Activated CD4-positive, alpha-beta memory T cell treated with anti-CD3 and anti-CD28 coated beads for 36 hours (primary cell): ENCODE data around the gene SPON2. TPM values are rescaled to one million over a fixed set of nuclear protein-coding genes. Genes with fewer than 3 reads are reported as not detected.

Source experiments
- CTCF ChIA-PET: fragments of 350-600 bp; sonication (Branson Sonifier 250); formaldehyde crosslinking; loops from one replicate; lab custom pipeline; 2021; ENCODE audit warnings: antibody characterized with exemption, inconsistent platforms; lab: Charles Lee
- POLR2A ChIA-PET: fragments of 350-600 bp; sonication (Branson Sonifier 250); formaldehyde crosslinking; loops from one replicate; lab custom pipeline; 2021; ENCODE audit warnings: antibody characterized with exemption; lab: Charles Lee
- DNase-seq: peaks from one replicate; pipeline ENCODE4 v3.0.0-alpha.2; 2020
- H3K27ac Mint-ChIP-seq: one replicate; pipeline ENCODE4 v1.8.0; 2021; ENCODE audit warnings: mixed read lengths
- H3K27me3 Mint-ChIP-seq: one replicate; pipeline ENCODE4 v1.8.0; 2021; ENCODE audit warnings: mixed read lengths
- H3K36me3 Mint-ChIP-seq: one replicate; pipeline ENCODE4 v1.8.0; 2021; ENCODE audit warnings: mixed read lengths
- H3K4me1 Mint-ChIP-seq: one replicate; pipeline ENCODE4 v1.8.0; 2021; ENCODE audit warnings: low read depth, mixed read lengths
- H3K4me3 Mint-ChIP-seq: one replicate; pipeline ENCODE4 v1.8.0; 2021; ENCODE audit warnings: mild to moderate bottlenecking, mixed read lengths
- H3K9me3 Mint-ChIP-seq: one replicate; pipeline ENCODE4 v1.8.0; 2021; ENCODE audit warnings: mixed read lengths
- intact Hi-C: fragments of 100-400 bp; cut with micrococcal nuclease; formaldehyde crosslinking; loops from one replicate; pipeline ENCODE4 v1.15.1; 2023
- total RNA-seq, 2 experiments: library from RNA; stranded (reverse); gene quantifications; one replicate each; pipeline ENCODE4 v1.2.3, GENCODE V29; 2021

The SPON2 gene
- total RNA-seq, 2 experiments from 2014 or later: 9.0 to 9.5 TPM

GRCh38 chr4:1192091-1192492 lies 19.7 kb upstream of the SPON2 start:
- H3K4me1 Mint-ChIP-seq: peaks cover 5% of the 10 kb centered on the region
- POLR2A ChIA-PET: interaction anchor here (0.7 kb wide), 1 partner anchor 11 kb away, joined by 3 read pairs; no protein-coding TSS in a partner anchor
- DNase-seq: peak; percentile 5
- CTCF ChIA-PET: interaction anchor here (1.3 to 1.7 kb wide), 2 partner anchors 24 to 76 kb away, joined by 4 to 9 read pairs; no protein-coding TSS in a partner anchor
- H3K27ac Mint-ChIP-seq: no peak overlapping the region
- no peaks in the 10 kb centered on the region for H3K9me3 Mint-ChIP-seq
- intact Hi-C loops: no loop called here
- no peaks in the 10 kb centered on the region for H3K27me3 Mint-ChIP-seq
- no peak overlapping the region for H3K4me3 Mint-ChIP-seq
- H3K36me3 Mint-ChIP-seq: no peaks in the 10 kb centered on the region

GRCh38 chr4:1191621-1192020 lies 19.2 kb upstream of the SPON2 start:
- Mint-ChIP-seq H3K27ac (no peak overlapping the region), H3K4me3 (no peak overlapping the region), H3K27me3 (no peaks in the 10 kb centered on the region), H3K36me3 (no peaks in the 10 kb centered on the region), H3K9me3 (no peaks in the 10 kb centered on the region), H3K4me1 (peaks cover 8% of the 10 kb centered on the region)
- CTCF ChIA-PET: interaction anchor here (1.3 to 1.7 kb wide), 2 partner anchors 24 to 77 kb away, joined by 4 to 9 read pairs; no protein-coding TSS in a partner anchor
- POLR2A ChIA-PET: interaction anchor here (0.7 kb wide), 1 partner anchor 12 kb away, joined by 3 read pairs; no protein-coding TSS in a partner anchor
- DNase-seq: peak; percentile 6
- intact Hi-C loops: no loop called here

- Mint-ChIP-seq H3K36me3 (peaks cover 4% of the 10 kb centered on the region), H3K4me3 (no peak overlapping the region), H3K27me3 (peaks cover 3% of the 10 kb centered on the region), H3K4me1 (peaks cover 15% of the 10 kb centered on the region), H3K9me3 (peaks cover 5% of the 10 kb centered on the region), H3K27ac (no peak overlapping the region)
- ChIA-PET CTCF (interaction anchor here (1.4 kb wide), 1 partner anchor 24 kb away, joined by 3 read pairs; no protein-coding TSS in a partner anchor), POLR2A (no interaction called here)
- intact Hi-C loops: loop anchor here (1.0 kb wide), 1 partner anchor 15 kb away; no protein-coding TSS in a partner anchor
- DNase-seq: peak; percentile 61
These were observed 14.8 kb upstream of the SPON2 start for GRCh38 chr4:1187182-1187581.

- H3K27me3 Mint-ChIP-seq: peaks cover 9% of the 10 kb centered on the region
- H3K4me3 Mint-ChIP-seq: no peak overlapping the region
- intact Hi-C loops: loop anchor here (5.0 kb wide), 1 partner anchor 163 kb away; the partner anchor contains the start of gene UVSSA
- H3K9me3 Mint-ChIP-seq: peaks cover 15% of the 10 kb centered on the region
- H3K4me1 Mint-ChIP-seq: peaks cover 13% of the 10 kb centered on the region
- peak overlapping the region; percentile 49 for H3K27ac Mint-ChIP-seq
- ChIA-PET POLR2A (interaction anchor here (0.9 to 1.6 kb wide), 3 partner anchors 18 to 64 kb away, joined by 3 to 8 read pairs (median 4); partner anchors contain the start of gene CTBP1), CTCF (interaction anchor here (2.4 to 2.9 kb wide), 2 partner anchors 17 to 84 kb away, joined by 11 to 16 read pairs; no protein-coding TSS in a partner anchor)
- no peak for DNase-seq
- H3K36me3 Mint-ChIP-seq: peaks cover 6% of the 10 kb centered on the region
These were observed 11.8 kb upstream of the SPON2 start for GRCh38 chr4:1183985-1184773.

GRCh38 chr4:1182313-1182712 lies 9.9 kb upstream of the SPON2 start:
- H3K27ac Mint-ChIP-seq: no peak overlapping the region
- DNase-seq: no peak
- CTCF ChIA-PET: interaction anchor here (2.6 to 2.9 kb wide), 2 partner anchors 15 to 86 kb away, joined by 8 to 11 read pairs; no protein-coding TSS in a partner anchor
- H3K36me3 Mint-ChIP-seq: peaks cover 6% of the 10 kb centered on the region
- peaks cover 15% of the 10 kb centered on the region for H3K9me3 Mint-ChIP-seq
- peaks cover 9% of the 10 kb centered on the region for H3K27me3 Mint-ChIP-seq
- H3K4me3 Mint-ChIP-seq: no peak overlapping the region
- peaks cover 13% of the 10 kb centered on the region for H3K4me1 Mint-ChIP-seq
- intact Hi-C loops: loop anchor here (5.0 kb wide), 1 partner anchor 165 kb away; the partner anchor contains the start of gene UVSSA
- POLR2A ChIA-PET: no interaction called here

GRCh38 chr4:1180663-1181062 lies 8.3 kb upstream of the SPON2 start:
- Mint-ChIP-seq H3K36me3 (peaks cover 6% of the 10 kb centered on the region), H3K4me1 (peaks cover 5% of the 10 kb centered on the region)
- CTCF ChIA-PET: interaction anchor here (2.6 kb wide), 1 partner anchor 13 kb away, joined by 8 read pairs; no protein-coding TSS in a partner anchor

GRCh38 chr4:1179976-1180375 lies 7.6 kb upstream of the SPON2 start:
- intact Hi-C loops: loop anchor here (5.0 kb wide), 1 partner anchor 167 kb away; the partner anchor contains the start of gene UVSSA
- DNase-seq: no peak
- Mint-ChIP-seq H3K4me3 (no peak overlapping the region), H3K4me1 (peaks cover 5% of the 10 kb centered on the region), H3K36me3 (peaks cover 6% of the 10 kb centered on the region), H3K9me3 (peaks cover 15% of the 10 kb centered on the region), H3K27ac (no peak overlapping the region), H3K27me3 (peaks cover 9% of the 10 kb centered on the region)
- POLR2A ChIA-PET: no interaction called here
- CTCF ChIA-PET: interaction anchor here (2.6 kb wide), 1 partner anchor 12 kb away, joined by 8 read pairs; no protein-coding TSS in a partner anchor

More at GRCh38 chr4:1180663-1181062, 8.3 kb upstream of the SPON2 start:
- intact Hi-C loops: loop anchor here (5.0 kb wide), 1 partner anchor 167 kb away; the partner anchor contains the start of gene UVSSA
- Mint-ChIP-seq H3K27ac (no peak overlapping the region), H3K4me3 (no peak overlapping the region), H3K9me3 (peaks cover 15% of the 10 kb centered on the region), H3K27me3 (peaks cover 9% of the 10 kb centered on the region)
- no peak for DNase-seq
- POLR2A ChIA-PET: no interaction called here

- Mint-ChIP-seq H3K4me1 (peaks cover 2% of the 10 kb centered on the region), H3K4me3 (no peak overlapping the region), H3K9me3 (peaks cover 15% of the 10 kb centered on the region), H3K27me3 (peaks cover 9% of the 10 kb centered on the region), H3K27ac (no peak overlapping the region), H3K36me3 (peaks cover 6% of the 10 kb centered on the region)
- intact Hi-C loops: no loop called here
- ChIA-PET POLR2A (interaction anchor here (1.4 kb wide), 1 partner anchor 23 kb away, joined by 5 read pairs; no protein-coding TSS in a partner anchor), CTCF (interaction anchor here (1.3 kb wide), 1 partner anchor 12 kb away, joined by 4 read pairs; no protein-coding TSS in a partner anchor)
- no peak for DNase-seq
These were observed 6.7 kb upstream of the SPON2 start for GRCh38 chr4:1179089-1179441.

GRCh38 chr4:1178300-1179088 lies 6.1 kb upstream of the SPON2 start:
- H3K27me3 Mint-ChIP-seq: peaks cover 15% of the 10 kb centered on the region
- intact Hi-C loops: no loop called here
- H3K36me3 Mint-ChIP-seq: peaks cover 6% of the 10 kb centered on the region
- no peak overlapping the region for H3K4me3 Mint-ChIP-seq
- no peaks in the 10 kb centered on the region for H3K4me1 Mint-ChIP-seq
- CTCF ChIA-PET: interaction anchor here (1.3 kb wide), 1 partner anchor 11 kb away, joined by 4 read pairs; no protein-coding TSS in a partner anchor
- peaks cover 15% of the 10 kb centered on the region for H3K9me3 Mint-ChIP-seq
- no peak overlapping the region for H3K27ac Mint-ChIP-seq
- POLR2A ChIA-PET: interaction anchor here (1.4 kb wide), 1 partner anchor 23 kb away, joined by 5 read pairs; no protein-coding TSS in a partner anchor
- no peak for DNase-seq

- Mint-ChIP-seq H3K27ac (no peak overlapping the region), H3K4me1 (no peaks in the 10 kb centered on the region), H3K36me3 (peaks cover 4% of the 10 kb centered on the region), H3K4me3 (no peak overlapping the region), H3K9me3 (peaks cover 14% of the 10 kb centered on the region), H3K27me3 (peaks cover 15% of the 10 kb centered on the region)
- DNase-seq: peak; percentile 41
- intact Hi-C loops: no loop called here
- ChIA-PET POLR2A (no interaction called here), CTCF (no interaction called here)
These were observed 5.1 kb upstream of the SPON2 start for GRCh38 chr4:1177274-1178141.
